Inflammatory macrophage treated with lipopolysaccharide for 1 hour (primary cell): ENCODE results near the gene EIF3M.
"Not testable (repeated sequence)": the region's sequence is repeated elsewhere in the genome, so short reads cannot be mapped to it uniquely, and the experiment has no call there.

Experiments
- DNase-seq, 2 donors: peaks; one replicate each; pipeline ENCODE4 v3.0.0-alpha.2; 2020 to 2022

EIF3M gene

GRCh38 chr11:32597921-32598320 lies 14.3 kb downstream of the EIF3M start:
- DNase-seq, result no peak

GRCh38 chr11:32602657-32603415 lies 19.2 kb downstream of the EIF3M start:
- DNase-seq, result peak in 1 of 2 donors; percentile 41

GRCh38 chr11:32606220-32606619 lies 22.6 kb downstream of the EIF3M start:
- DNase-seq, result no peak

- DNase-seq, result not testable (repeated sequence)
These were observed 25.2 kb downstream of the EIF3M start for GRCh38 chr11:32608826-32609225.

GRCh38 chr11:32610797-32611352 lies 27.2 kb downstream of the EIF3M start:
- DNase-seq, result no peak

- no peak for DNase-seq
These were observed 30.0 kb downstream of the EIF3M start for GRCh38 chr11:32613500-32614151.

- DNase-seq, result peak in 1 of 2 donors; percentile 25
These were observed 31.8 kb downstream of the EIF3M start for GRCh38 chr11:32615422-32615821.

GRCh38 chr11:32616903-32617302 lies 33.3 kb downstream of the EIF3M start:
- DNase-seq, result no peak

- DNase-seq, result no peak
These were observed 47.2 kb downstream of the EIF3M start for GRCh38 chr11:32630844-32631243.

- no peak for DNase-seq
These were observed 52.2 kb downstream of the EIF3M start for GRCh38 chr11:32635819-32636218.

- DNase-seq, result no peak
These were observed 57.7 kb downstream of the EIF3M start for GRCh38 chr11:32641361-32641760.

GRCh38 chr11:32643526-32643925 lies 59.9 kb downstream of the EIF3M start:
- no peak for DNase-seq
